PC-3 (cell line): ENCODE measurements around the gene CSH2. TPM values are rescaled to one million over a fixed set of nuclear protein-coding genes. Genes with fewer than 3 reads are reported as not detected.
"Not testable (repeated sequence)": the region's sequence is repeated elsewhere in the genome, so short reads cannot be mapped to it uniquely, and the experiment has no call there.

Experiments
- ATAC-seq: fragments of 200-7000 bp; cut with Tn5 transposase; 2 replicates; pipeline ENCODE4 v1.9.1; 2020; ENCODE audit warnings: mild to moderate bottlenecking, moderate library complexity
- BruUV-seq: library from RNA; stranded (reverse); fragments of 400-500 nt; replicated peaks from 2 replicates; lab custom pipeline; 2021; lab: Mats Ljungman, UMichigan
- CTCF ChIA-PET: fragments of 300-600 bp; sonication (Branson Sonifier 250); formaldehyde crosslinking; loops from one replicate; lab custom pipeline; 2022; ENCODE audit warnings: antibody characterized with exemption; lab: Charles Lee
- POLR2A ChIA-PET: fragments of 300-600 bp; sonication (Branson Sonifier 250); formaldehyde crosslinking; loops from one replicate; lab custom pipeline; 2022; ENCODE audit warnings: antibody characterized with exemption; ENCODE audit not compliant: unreplicated experiment; lab: Charles Lee
- DNase-seq: peaks from one replicate; pipeline ENCODE4 v3.0.0-alpha.2; 2015
- H2AFZ ChIP-seq: fragments of 300-600 bp; sonication (generic); 2 replicates; pipeline ENCODE4 v1.6.0; 2016; ENCODE audit warnings: antibody characterized with exemption, low read length
- H3F3A ChIP-seq: fragments of 300-600 bp; sonication (generic); one replicate; pipeline ENCODE4 v1.6.0; 2017; ENCODE audit warnings: antibody characterized with exemption, low read length, control low read depth, mild to moderate bottlenecking; ENCODE audit not compliant: unreplicated experiment
- H3K27ac ChIP-seq: fragments of 300-600 bp; sonication (generic); 2 replicates; pipeline ENCODE4 v1.5.1; 2016; ENCODE audit warnings: mild to moderate bottlenecking, low read length
- H3K27me3 ChIP-seq: fragments of 300-600 bp; sonication (generic); 2 replicates; pipeline ENCODE4 v1.6.1; 2016; ENCODE audit warnings: low read length, mixed read lengths
- H3K36me3 ChIP-seq: fragments of 300-600 bp; sonication (generic); 2 replicates; pipeline ENCODE4 v1.6.1; 2016; ENCODE audit warnings: low read depth, mixed run types, low read length, mixed read lengths
- H3K4me1 ChIP-seq: fragments of 300-600 bp; sonication (generic); 2 replicates; pipeline ENCODE4 v1.5.1; 2016; ENCODE audit warnings: low read length; ENCODE audit not compliant: insufficient read depth
- H3K4me2 ChIP-seq: fragments of 300-600 bp; sonication (generic); 2 replicates; pipeline ENCODE4 v1.6.0; 2016; ENCODE audit warnings: low read length
- H3K4me3 ChIP-seq: fragments of 300-600 bp; sonication (generic); 2 replicates; pipeline ENCODE4 v1.5.1; 2016; ENCODE audit warnings: mild to moderate bottlenecking, low read length, mixed read lengths
- H3K79me2 ChIP-seq: fragments of 300-600 bp; sonication (generic); 2 replicates; pipeline ENCODE4 v1.6.1; 2017; ENCODE audit warnings: low read length, mixed read lengths
- H3K9ac ChIP-seq: fragments of 300-600 bp; sonication (generic); 2 replicates; pipeline ENCODE4 v1.6.0; 2016; ENCODE audit warnings: mild to moderate bottlenecking, low read length
- H3K9me2 ChIP-seq: fragments of 300-600 bp; sonication (generic); replicated peaks from 2 replicates; pipeline ENCODE4 v1.6.1; 2016; ENCODE audit warnings: mixed run types, low read length, mixed read lengths
- H3K9me3 ChIP-seq: fragments of 300-600 bp; sonication (generic); 2 replicates; pipeline ENCODE4 v1.6.1; 2016; ENCODE audit warnings: low read length, mixed read lengths
- H4K20me1 ChIP-seq: fragments of 300-600 bp; sonication (generic); 2 replicates; pipeline ENCODE4 v1.6.1; 2016; ENCODE audit warnings: low read length, mixed read lengths
- EZH2 ChIP-seq: fragments of 300-600 bp; sonication (generic); IDR thresholded peaks from one replicate; pipeline ENCODE4 v1.6.1; 2017; ENCODE audit warnings: antibody characterized with exemption, mild to moderate bottlenecking, low read length; ENCODE audit not compliant: unreplicated experiment
- EZH2phosphoT487 ChIP-seq: fragments of 300-600 bp; sonication (generic); IDR thresholded peaks from 2 replicates; pipeline ENCODE4 v1.6.1; 2018; ENCODE audit warnings: mild to moderate bottlenecking, antibody characterized with exemption, low read length, borderline replicate concordance
- intact Hi-C: fragments of 100-400 bp; cut with micrococcal nuclease; formaldehyde crosslinking; loops from 2 replicates; pipeline ENCODE4 v1.9.0; 2023
- total RNA-seq: library from RNA; depleted of rRNA; stranded (reverse); fragments of >200 nt; gene quantifications from 2 replicates; pipeline ENCODE4 v1.2.3, GENCODE V29; 2014
- TF ChIP-seq, protein P1 (sequence below): fragments of 300-600 bp; sonication (generic); conservative IDR thresholded peaks from 2 replicates; pipeline ENCODE4 v1.5.1; 2017; ENCODE audit warnings: antibody characterized with exemption, low read depth, mild to moderate bottlenecking, low read length

The CSH2 gene
- total RNA-seq, 1 experiment from 2014 or later: not detected

GRCh38 chr17:63881935-63882601, 8.6 kb upstream of the CSH2 start, which contains the start of gene GH2:
TSS of gene GH2 (minus strand) at chr17:63881944. CDS start at chr17:63881801, 143 bp downstream.
- Histone ChIP-seq H3K9ac (no peak within 1 kb of the TSS), H3F3A (no peaks in the 10 kb centered on the region), H3K4me1 (no peaks in the 10 kb centered on the region), H3K4me2 (no peak within 1 kb of the TSS), H3K36me3 (no peaks in the 10 kb centered on the region), H2AFZ (no peak within 1 kb of the TSS), H3K9me3 (no peaks in the 10 kb centered on the region), H3K4me3 (no peak within 1 kb of the TSS), H3K79me2 (no peaks in the 10 kb centered on the region), H4K20me1 (no peaks in the 10 kb centered on the region), H3K27ac (no peak within 1 kb of the TSS), H3K27me3 (peaks cover 2% of the 10 kb centered on the region; the same call in 1 of the 2 replicates), H3K9me2 (no peaks in the 10 kb centered on the region)
- intact Hi-C loops: no loop called here
- ChIA-PET CTCF (no interaction called here), POLR2A (no interaction called here)
- peak; percentile 79 for DNase-seq
- peak; percentile 95 for ATAC-seq
- TF ChIP-seq EZH2 (no peak), EZH2phosphoT487 (no peak)
- TF ChIP-seq, protein P1, sequence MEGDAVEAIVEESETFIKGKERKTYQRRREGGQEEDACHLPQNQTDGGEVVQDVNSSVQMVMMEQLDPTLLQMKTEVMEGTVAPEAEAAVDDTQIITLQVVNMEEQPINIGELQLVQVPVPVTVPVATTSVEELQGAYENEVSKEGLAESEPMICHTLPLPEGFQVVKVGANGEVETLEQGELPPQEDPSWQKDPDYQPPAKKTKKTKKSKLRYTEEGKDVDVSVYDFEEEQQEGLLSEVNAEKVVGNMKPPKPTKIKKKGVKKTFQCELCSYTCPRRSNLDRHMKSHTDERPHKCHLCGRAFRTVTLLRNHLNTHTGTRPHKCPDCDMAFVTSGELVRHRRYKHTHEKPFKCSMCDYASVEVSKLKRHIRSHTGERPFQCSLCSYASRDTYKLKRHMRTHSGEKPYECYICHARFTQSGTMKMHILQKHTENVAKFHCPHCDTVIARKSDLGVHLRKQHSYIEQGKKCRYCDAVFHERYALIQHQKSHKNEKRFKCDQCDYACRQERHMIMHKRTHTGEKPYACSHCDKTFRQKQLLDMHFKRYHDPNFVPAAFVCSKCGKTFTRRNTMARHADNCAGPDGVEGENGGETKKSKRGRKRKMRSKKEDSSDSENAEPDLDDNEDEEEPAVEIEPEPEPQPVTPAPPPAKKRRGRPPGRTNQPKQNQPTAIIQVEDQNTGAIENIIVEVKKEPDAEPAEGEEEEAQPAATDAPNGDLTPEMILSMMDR: peak; percentile 62
- BruUV-seq: no TSS peak

- H3K27ac ChIP-seq, H3K36me3 ChIP-seq, ATAC-seq, H3K9me2 ChIP-seq, BruUV-seq, H2AFZ ChIP-seq, H3K79me2 ChIP-seq, H3K4me2 ChIP-seq, POLR2A ChIA-PET, H3F3A ChIP-seq, H3K4me3 ChIP-seq, H3K9me3 ChIP-seq, H4K20me1 ChIP-seq, DNase-seq, intact Hi-C loops, H3K9ac ChIP-seq, H3K27me3 ChIP-seq, H3K4me1 ChIP-seq: not testable (repeated sequence)
- TF ChIP-seq, protein P1: 0 out of 2 replicates have a peak, but pooled peaks have one; percentile 13
- CTCF ChIA-PET: interaction anchor here (0.6 kb wide), 1 partner anchor 193 kb away, joined by 3 read pairs; no protein-coding TSS in a partner anchor
These were observed 7.9 kb upstream of the CSH2 start for GRCh38 chr17:63881337-63881736.

DNA sequence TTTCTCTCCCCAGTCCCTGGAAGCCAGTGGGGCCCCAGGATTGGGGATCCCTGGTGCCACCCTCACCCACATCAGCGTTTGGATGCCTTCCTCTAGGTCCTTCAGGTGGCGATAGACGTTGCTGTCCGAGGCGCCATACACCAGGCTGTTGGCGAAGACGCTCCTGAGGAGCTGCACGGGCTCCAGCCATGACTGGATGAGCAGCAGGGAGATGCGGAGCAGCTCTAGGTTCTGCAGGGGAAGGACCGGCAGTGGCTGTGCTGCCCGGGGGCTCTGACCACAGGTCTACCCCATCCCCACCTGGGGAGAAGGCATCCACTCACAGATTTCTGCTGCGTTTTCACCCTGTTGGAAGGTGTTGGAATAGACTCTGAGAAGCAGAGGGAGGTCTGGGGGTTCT, 7.2 kb upstream of the CSH2 start:
- Histone ChIP-seq H3K4me3 (no peak overlapping the region), H3K9me3 (no peaks in the 10 kb centered on the region), H2AFZ (no peak overlapping the region), H3K9ac (no peak overlapping the region), H3K36me3 (no peaks in the 10 kb centered on the region), H4K20me1 (no peaks in the 10 kb centered on the region), H3K27ac (no peak overlapping the region), H3K4me2 (no peak overlapping the region), H3K79me2 (no peaks in the 10 kb centered on the region), H3K4me1 (no peaks in the 10 kb centered on the region), H3F3A (no peaks in the 10 kb centered on the region), H3K9me2 (no peaks in the 10 kb centered on the region), H3K27me3 (peaks cover 7% of the 10 kb centered on the region; the same call in 1 of the 2 replicates)
- no peak for DNase-seq
- intact Hi-C loops: no loop called here
- TF ChIP-seq EZH2 (no peak), EZH2phosphoT487 (no peak)
- TF ChIP-seq, protein P1: no peak
- ChIA-PET POLR2A (no interaction called here), CTCF (interaction anchor here (0.6 kb wide), 1 partner anchor 193 kb away, joined by 3 read pairs; no protein-coding TSS in a partner anchor)
- BruUV-seq: no TSS peak
- no peak for ATAC-seq

DNA sequence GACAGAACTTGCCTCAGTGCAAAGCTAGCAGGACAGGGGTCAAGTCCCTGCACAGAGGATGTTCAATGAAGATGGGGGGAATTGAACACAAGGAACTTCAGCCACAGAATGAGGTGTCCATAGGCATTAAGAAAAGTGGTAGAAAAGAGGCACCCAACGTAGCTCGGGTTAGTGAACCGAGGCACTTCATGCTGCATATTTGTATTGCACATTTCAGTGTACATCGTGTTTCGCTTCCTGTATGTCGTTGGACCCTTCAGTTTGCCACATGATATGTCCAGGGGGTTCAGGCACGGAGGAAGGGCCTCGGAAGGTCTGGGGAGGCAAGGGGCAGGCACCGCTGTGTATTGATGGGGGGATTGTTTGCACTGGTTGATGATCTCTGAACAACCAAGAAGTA, 4.9 kb upstream of the CSH2 start:
- H3K9ac ChIP-seq, POLR2A ChIA-PET, H3K79me2 ChIP-seq, H4K20me1 ChIP-seq, H3K9me2 ChIP-seq, DNase-seq, H2AFZ ChIP-seq, ATAC-seq, H3K36me3 ChIP-seq, H3K9me3 ChIP-seq, H3F3A ChIP-seq, H3K4me2 ChIP-seq, H3K4me1 ChIP-seq, BruUV-seq, H3K27me3 ChIP-seq, H3K4me3 ChIP-seq, intact Hi-C loops, H3K27ac ChIP-seq: not testable (repeated sequence)
- CTCF ChIA-PET: interaction anchor here (0.6 kb wide), 2 partner anchors 35 to 716 kb away, joined by 3 to 14 read pairs; no protein-coding TSS in a partner anchor
